AG09319 (cell line): Measurements from ENCODE around the gene LAMB1.

ENCODE experiments used
- DNase-seq: peaks from one replicate; pipeline ENCODE4 v3.0.0-alpha.2; 2010; ENCODE audit warnings: low read depth; ENCODE audit errors: extremely low read depth
- TF ChIP-seq, protein P1 (sequence below): IDR thresholded peaks from 2 replicates; pipeline ENCODE4 v1.5.1; 2011; ENCODE audit warnings: low read depth, mild to moderate bottlenecking, inconsistent platforms, low read length, moderate library complexity

Gene LAMB1

DNA sequence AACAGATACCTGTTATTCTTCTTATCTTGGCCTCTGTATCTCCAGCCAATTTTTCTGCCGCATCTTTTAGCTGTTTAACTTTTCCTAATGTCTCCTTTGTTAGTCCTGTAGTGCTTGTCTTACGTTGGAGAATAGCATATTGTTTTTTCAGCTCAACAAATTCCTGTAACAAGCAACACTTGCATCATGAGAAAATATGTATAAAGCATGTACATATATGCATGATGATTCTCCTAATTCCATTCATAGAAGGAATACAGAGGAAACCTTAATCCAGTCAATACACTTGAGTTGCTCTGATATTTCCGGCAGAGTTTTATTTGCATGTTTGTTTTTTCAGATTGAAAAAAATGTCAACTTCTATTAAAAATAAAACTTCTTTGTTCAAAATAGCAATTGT is 26.1 kb upstream of the LAMB1 start:
- TF ChIP-seq, protein P1, sequence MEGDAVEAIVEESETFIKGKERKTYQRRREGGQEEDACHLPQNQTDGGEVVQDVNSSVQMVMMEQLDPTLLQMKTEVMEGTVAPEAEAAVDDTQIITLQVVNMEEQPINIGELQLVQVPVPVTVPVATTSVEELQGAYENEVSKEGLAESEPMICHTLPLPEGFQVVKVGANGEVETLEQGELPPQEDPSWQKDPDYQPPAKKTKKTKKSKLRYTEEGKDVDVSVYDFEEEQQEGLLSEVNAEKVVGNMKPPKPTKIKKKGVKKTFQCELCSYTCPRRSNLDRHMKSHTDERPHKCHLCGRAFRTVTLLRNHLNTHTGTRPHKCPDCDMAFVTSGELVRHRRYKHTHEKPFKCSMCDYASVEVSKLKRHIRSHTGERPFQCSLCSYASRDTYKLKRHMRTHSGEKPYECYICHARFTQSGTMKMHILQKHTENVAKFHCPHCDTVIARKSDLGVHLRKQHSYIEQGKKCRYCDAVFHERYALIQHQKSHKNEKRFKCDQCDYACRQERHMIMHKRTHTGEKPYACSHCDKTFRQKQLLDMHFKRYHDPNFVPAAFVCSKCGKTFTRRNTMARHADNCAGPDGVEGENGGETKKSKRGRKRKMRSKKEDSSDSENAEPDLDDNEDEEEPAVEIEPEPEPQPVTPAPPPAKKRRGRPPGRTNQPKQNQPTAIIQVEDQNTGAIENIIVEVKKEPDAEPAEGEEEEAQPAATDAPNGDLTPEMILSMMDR, result no peak
- DNase-seq, result no peak

DNA sequence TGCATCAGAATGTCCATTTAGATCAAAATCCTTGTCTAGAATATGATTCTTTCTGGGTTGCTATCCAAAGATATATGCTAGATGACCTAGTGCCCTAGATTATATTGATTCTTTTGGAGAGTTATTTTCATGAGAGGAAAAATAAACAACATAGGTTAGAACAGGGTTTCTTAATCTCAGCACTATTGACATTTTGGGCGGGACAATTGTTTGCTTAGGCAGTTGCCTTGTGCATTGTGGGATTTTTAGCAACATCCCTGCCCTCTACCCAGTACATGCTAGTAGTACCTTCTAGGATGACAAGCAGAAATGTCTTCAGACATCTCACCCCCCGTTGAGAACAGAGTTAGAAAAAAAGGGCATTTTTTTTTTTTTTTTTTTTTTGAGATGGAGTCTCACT is 25.1 kb upstream of the LAMB1 start:
- DNase-seq, result no peak
- TF ChIP-seq, protein P1, result no peak

DNA sequence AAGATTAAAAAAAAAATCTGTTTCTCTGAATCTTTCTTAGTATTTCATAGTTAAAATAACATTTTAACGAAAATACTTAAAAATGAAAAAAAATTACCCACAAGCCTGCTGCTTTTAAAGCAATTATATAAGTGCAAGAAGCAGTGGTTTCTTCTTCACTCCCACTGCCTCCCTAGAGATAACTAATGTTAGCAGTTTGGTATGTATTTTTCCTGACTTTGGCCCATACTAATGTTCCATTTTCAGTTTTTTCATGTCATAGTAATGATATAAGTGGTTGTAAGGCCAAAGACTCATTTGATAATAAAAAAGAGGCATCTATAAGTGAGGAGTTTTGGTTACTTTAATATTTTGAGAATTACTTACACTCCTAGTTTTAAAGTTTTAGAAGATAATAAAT is 24.3 kb upstream of the LAMB1 start:
- TF ChIP-seq, protein P1, result no peak
- DNase-seq, result no peak

DNA sequence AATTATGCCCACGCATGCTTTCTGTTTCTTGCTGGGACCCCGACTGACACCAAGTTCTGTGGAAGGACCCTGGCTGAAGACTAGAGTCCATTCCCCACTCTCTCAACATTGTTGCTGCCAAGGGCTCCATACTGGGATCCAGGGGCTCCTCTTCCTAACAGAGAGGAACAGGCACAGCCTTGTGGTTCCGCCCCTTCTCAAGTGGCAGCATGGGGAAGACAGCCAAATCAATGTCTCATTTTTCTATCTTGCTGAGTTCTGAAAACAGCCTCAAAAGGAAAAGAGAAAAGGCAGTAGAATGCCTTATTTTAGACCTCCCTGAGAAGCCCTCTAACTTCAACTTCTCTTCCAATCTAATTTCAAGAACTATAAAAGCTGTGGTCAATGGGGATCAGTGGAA is 23.7 kb upstream of the LAMB1 start:
- DNase-seq, result no peak
- TF ChIP-seq, protein P1, result no peak

DNA sequence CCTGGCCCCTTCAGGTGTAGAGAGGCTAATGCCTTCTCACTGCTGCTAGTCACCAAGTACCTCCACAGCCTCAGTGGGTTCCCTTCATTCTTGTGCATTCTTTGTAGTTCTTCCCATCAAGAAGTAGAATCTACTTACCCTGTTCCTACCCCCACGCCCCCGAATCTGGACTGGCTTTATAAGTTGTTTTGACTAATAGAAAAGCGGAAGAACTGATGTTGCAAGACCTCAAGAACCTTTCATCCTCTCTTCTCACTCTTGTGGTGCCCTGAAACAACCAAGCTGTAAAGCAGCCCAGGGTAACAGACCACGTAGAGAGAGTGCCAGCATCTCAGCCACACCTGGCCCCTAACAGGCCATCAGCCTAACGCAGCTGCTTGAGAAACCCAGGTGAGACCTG is 23.2 kb upstream of the LAMB1 start:
- DNase-seq, result no peak
- TF ChIP-seq, protein P1, result no peak

DNA sequence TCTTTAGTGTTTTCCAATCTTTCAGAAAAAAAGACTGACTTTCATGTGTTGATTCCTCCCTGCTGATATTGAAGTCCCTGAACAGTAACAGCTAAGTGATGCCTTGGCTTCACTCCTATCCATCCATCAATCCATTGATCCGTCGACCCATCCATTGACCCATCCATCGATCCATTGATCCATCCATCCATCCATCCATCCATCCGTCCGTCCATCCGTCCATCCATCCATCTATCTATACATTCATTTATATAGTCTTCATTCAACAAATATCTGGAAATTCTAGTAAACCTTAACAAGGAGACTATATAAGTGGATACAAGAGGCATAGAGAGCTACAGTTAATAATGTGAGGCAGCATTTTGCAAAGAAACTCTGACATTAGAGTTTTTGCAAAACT is 21.6 kb upstream of the LAMB1 start:
- DNase-seq, result no peak
- TF ChIP-seq, protein P1, result no peak

DNA sequence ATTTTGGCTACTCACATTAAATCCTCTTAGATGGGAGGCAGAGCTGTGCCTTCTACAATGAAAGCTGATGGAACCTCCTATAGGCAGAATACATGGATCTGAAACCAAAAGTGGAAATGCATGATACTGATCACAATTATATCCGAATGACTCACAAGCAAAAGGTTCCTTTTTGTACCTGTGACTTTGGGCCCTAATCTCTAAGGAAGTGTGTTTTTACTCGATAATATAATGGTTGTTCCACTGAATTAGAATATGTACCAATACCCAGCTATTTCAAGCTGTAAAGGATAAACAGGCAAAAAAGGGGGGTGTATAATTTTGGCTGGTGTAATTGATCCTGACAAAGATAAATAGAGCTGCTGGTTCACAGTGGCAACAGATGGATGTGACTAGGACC is 17.6 kb upstream of the LAMB1 start:
- DNase-seq, result no peak
- TF ChIP-seq, protein P1, result no peak
